OCI-LY1 (cell line): ENCODE results near the gene PTPMT1.
A peak's percentile ranks its signal among the peaks of the same experiment; 100 is the strongest.
"Not testable (repeated sequence)": the region's sequence is repeated elsewhere in the genome, so short reads cannot be mapped to it uniquely, and the experiment has no call there.

Experiments
- H2AFZ ChIP-seq: fragments of 200-600 bp; sonication (generic), shearing (Covaris generic); 2 replicates; pipeline ENCODE4 v1.6.0; 2014; ENCODE audit warnings: antibody characterized with exemption, mild to moderate bottlenecking, low read length
- H3F3A ChIP-seq: fragments of 200-600 bp; sonication (generic), shearing (Covaris generic); 2 replicates; pipeline ENCODE4 v1.6.0; 2014; ENCODE audit warnings: mild to moderate bottlenecking, antibody characterized with exemption, low read length, moderate library complexity; ENCODE audit not compliant: insufficient read depth
- H3K27ac ChIP-seq: fragments of 200-600 bp; sonication (generic); 2 replicates; pipeline ENCODE4 v1.5.1; 2014; ENCODE audit warnings: low read length, mixed run types, mild to moderate bottlenecking, low read depth; ENCODE audit not compliant: poor library complexity, severe bottlenecking
- H3K27me3 ChIP-seq: fragments of 200-600 bp; sonication (generic); 2 replicates; pipeline ENCODE4 v1.6.0; 2014; ENCODE audit warnings: antibody characterized with exemption, mild to moderate bottlenecking, low read length, moderate library complexity; ENCODE audit not compliant: insufficient read depth
- H3K36me3 ChIP-seq: fragments of 200-600 bp; sonication (generic); 2 replicates; pipeline ENCODE4 v1.6.1; 2014; ENCODE audit warnings: mild to moderate bottlenecking, antibody characterized with exemption, low read length, moderate library complexity, mixed read lengths; ENCODE audit not compliant: insufficient read depth
- H3K4me1 ChIP-seq: fragments of 200-600 bp; sonication (generic); 2 replicates; pipeline ENCODE4 v1.5.1; 2014; ENCODE audit warnings: mild to moderate bottlenecking, low read length, moderate library complexity; ENCODE audit not compliant: insufficient read depth, severe bottlenecking
- H3K4me2 ChIP-seq: fragments of 200-600 bp; sonication (generic), shearing (Covaris generic); 2 replicates; pipeline ENCODE4 v1.6.1; 2014; ENCODE audit warnings: low read length
- H3K4me3 ChIP-seq: fragments of 200-600 bp; sonication (generic); 2 replicates; pipeline ENCODE4 v1.5.1; 2014; ENCODE audit warnings: low read length, low read depth, mild to moderate bottlenecking, mixed read lengths; ENCODE audit not compliant: poor library complexity, severe bottlenecking
- H3K79me2 ChIP-seq: fragments of 200-600 bp; shearing (Covaris generic); 2 replicates; pipeline ENCODE4 v1.6.1; 2016; ENCODE audit warnings: mixed run types, low read length, mixed read lengths; ENCODE audit not compliant: insufficient read depth
- H3K9ac ChIP-seq: fragments of 200-600 bp; sonication (generic), shearing (Covaris generic); 2 replicates; pipeline ENCODE4 v1.6.1; 2014; ENCODE audit warnings: mild to moderate bottlenecking, low read length, mixed read lengths
- H3K9me2 ChIP-seq: fragments of 200-600 bp; sonication (generic), shearing (Covaris generic); 2 replicates; pipeline ENCODE4 v1.6.1; 2014; ENCODE audit warnings: low read depth, mild to moderate bottlenecking, low read length, mixed read lengths
- H3K9me3 ChIP-seq: fragments of 200-600 bp; shearing (Covaris generic); 2 replicates; pipeline ENCODE4 v1.6.1; 2014; ENCODE audit warnings: low read length, mixed read lengths
- H4K20me1 ChIP-seq: fragments of 200-600 bp; sonication (generic), shearing (Covaris generic); 2 replicates; pipeline ENCODE4 v1.6.0; 2016; ENCODE audit warnings: mild to moderate bottlenecking, low read length; ENCODE audit not compliant: insufficient read depth
- EZH2 ChIP-seq: fragments of 200-600 bp; sonication (generic), shearing (Covaris generic); IDR thresholded peaks from 2 replicates; pipeline ENCODE4 v1.8.0; 2017; ENCODE audit warnings: borderline replicate concordance, mixed run types, mild to moderate bottlenecking, antibody characterized with exemption, low read length, moderate library complexity, mixed read lengths
- TF ChIP-seq, protein P1 (sequence below): fragments of 200-600 bp; sonication (generic), shearing (Covaris generic); IDR thresholded peaks from 2 replicates; pipeline ENCODE4 v1.5.1; 2017; ENCODE audit warnings: mild to moderate bottlenecking, antibody characterized with exemption, low read length, moderate library complexity, mixed read lengths

The PTPMT1 gene

DNA sequence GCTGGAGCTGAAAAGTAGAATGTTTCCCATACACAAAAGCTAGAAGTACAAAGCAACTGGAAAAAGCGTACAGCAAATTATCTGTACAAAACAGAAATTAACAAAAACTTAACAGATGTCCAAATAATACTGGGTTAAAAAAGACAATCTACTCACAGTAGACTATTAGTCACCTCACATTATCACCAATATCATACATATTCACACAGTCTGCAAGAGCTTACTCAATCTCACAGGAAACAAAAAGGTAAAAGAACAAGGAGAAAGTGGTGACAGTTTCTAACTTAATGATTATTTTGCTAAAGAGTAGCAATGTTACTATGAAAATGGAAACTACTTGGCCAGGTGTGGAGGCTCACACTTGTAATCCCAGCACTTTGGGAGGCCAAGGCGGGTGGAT lies 24.3 kb upstream of the PTPMT1 start:
- H3K36me3 ChIP-seq, result peaks cover 15% of the 10 kb centered on the region
- no peak overlapping the region for H2AFZ ChIP-seq
- no peaks in the 10 kb centered on the region for H3K27me3 ChIP-seq
- H3K4me1 ChIP-seq, result peaks cover 50% of the 10 kb centered on the region
- peak overlapping the region; percentile 35 for H3K27ac ChIP-seq
- peak overlapping the region; percentile 0; the same call in 1 of the 2 replicates for H3K4me2 ChIP-seq
- H3K9me3 ChIP-seq, result no peaks in the 10 kb centered on the region
- no peaks in the 10 kb centered on the region for H3F3A ChIP-seq
- H3K4me3 ChIP-seq, result no peak overlapping the region
- TF ChIP-seq, protein P1, sequence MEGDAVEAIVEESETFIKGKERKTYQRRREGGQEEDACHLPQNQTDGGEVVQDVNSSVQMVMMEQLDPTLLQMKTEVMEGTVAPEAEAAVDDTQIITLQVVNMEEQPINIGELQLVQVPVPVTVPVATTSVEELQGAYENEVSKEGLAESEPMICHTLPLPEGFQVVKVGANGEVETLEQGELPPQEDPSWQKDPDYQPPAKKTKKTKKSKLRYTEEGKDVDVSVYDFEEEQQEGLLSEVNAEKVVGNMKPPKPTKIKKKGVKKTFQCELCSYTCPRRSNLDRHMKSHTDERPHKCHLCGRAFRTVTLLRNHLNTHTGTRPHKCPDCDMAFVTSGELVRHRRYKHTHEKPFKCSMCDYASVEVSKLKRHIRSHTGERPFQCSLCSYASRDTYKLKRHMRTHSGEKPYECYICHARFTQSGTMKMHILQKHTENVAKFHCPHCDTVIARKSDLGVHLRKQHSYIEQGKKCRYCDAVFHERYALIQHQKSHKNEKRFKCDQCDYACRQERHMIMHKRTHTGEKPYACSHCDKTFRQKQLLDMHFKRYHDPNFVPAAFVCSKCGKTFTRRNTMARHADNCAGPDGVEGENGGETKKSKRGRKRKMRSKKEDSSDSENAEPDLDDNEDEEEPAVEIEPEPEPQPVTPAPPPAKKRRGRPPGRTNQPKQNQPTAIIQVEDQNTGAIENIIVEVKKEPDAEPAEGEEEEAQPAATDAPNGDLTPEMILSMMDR, result no peak
- TF ChIP-seq EZH2, result no peak
- H4K20me1 ChIP-seq, result peaks cover 3% of the 10 kb centered on the region; the same call in 1 of the 2 replicates
- peaks cover 95% of the 10 kb centered on the region for H3K79me2 ChIP-seq
- no peaks in the 10 kb centered on the region for H3K9me2 ChIP-seq
- no peak overlapping the region for H3K9ac ChIP-seq

DNA sequence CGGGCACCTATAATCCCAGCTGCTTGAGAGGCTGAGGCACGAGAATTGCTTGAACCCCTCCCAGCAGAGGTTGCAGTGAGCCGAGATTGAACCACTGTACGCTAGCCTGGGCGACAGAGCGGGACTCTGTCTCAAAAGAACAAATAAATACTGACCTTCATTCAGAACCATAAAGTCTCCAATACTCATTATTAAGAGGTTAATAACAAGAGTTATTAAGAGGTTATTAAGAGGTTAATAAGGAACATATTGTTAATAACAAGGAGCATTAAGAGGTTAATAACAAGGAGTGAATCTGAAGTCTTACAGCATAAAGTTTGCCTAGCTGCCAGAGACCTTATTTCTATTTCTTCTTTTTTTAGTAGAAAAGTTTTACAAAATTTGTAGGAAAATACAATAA lies 20.1 kb upstream of the PTPMT1 start:
- Histone ChIP-seq H3K79me2 (peaks cover 94% of the 10 kb centered on the region), H3K9me2 (no peaks in the 10 kb centered on the region), H3K27me3 (no peaks in the 10 kb centered on the region), H3K27ac (no peak overlapping the region), H3K4me1 (peaks cover 44% of the 10 kb centered on the region), H3K36me3 (peaks cover 19% of the 10 kb centered on the region), H3F3A (no peaks in the 10 kb centered on the region), H4K20me1 (no peaks in the 10 kb centered on the region), H3K4me3 (no peak overlapping the region), H3K4me2 (no peak overlapping the region), H3K9me3 (no peaks in the 10 kb centered on the region), H3K9ac (no peak overlapping the region), H2AFZ (no peak overlapping the region)
- TF ChIP-seq EZH2, result no peak
- TF ChIP-seq, protein P1, result no peak

DNA sequence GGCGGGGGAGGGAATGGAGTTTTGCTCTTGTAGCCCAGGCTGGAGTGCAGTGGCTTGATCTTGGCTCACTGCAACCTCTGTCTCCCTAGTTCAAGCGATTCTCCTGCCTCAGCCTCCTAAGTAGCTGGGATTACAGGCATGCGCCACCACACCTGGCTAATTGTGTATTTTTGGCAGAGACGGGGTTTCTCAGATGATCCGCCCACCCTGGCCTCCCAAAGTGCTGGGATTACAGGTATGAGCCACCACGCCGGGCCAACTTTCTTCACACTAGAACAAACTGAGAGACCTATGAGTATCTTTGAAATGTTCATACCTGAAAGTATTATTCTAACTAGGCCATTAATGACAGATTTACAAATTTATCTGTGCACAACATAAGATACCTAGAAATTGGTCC lies 19.1 kb upstream of the PTPMT1 start:
- H3K4me3 ChIP-seq, H3K9ac ChIP-seq, H3K27me3 ChIP-seq, H3K27ac ChIP-seq, H3K9me3 ChIP-seq, H4K20me1 ChIP-seq, H3K4me2 ChIP-seq, H3K9me2 ChIP-seq, H3F3A ChIP-seq, H2AFZ ChIP-seq: not testable (repeated sequence)
- peaks cover 44% of the 10 kb centered on the region for H3K4me1 ChIP-seq
- peaks cover 19% of the 10 kb centered on the region for H3K36me3 ChIP-seq
- H3K79me2 ChIP-seq, result peaks cover 94% of the 10 kb centered on the region

DNA sequence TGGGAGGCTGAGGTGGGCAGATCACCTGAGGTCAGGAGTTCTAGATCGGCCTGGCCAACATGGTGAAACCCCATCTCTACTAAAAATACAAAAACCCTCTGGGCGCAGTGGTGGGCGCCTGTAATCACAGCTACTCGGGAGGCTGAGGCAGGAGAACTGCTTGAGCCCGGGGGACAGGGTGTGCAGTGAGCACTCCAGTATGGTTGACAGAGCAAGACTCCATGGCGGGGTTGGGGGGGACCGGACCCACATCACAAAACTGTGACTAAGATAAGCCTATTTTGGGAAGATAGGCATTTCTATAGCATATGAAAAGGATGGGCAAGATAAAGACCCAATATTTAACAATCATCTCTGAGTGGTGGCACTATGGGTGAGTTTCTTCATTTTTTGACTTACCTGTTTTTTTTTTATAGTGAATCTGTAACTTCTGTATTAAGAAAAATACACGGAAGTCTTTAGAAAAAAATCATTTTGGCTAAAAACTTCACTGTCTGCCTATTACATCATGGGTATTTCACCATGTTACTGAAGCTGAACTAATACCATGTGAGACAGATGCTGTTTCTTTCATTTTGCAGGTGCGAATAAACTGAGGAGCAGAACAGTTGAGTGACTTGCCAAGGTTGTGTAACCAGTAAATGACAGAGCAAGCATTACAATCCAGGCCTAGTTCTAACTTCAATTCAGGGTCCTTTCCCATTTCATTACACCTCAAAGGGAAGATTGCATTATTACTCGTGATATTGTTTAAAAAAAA lies 14.9 kb upstream of the PTPMT1 start:
- peaks cover 67% of the 10 kb centered on the region for H3K79me2 ChIP-seq
- peak overlapping the region; percentile 96; the same call in 1 of the 2 replicates for H3K9ac ChIP-seq
- peak overlapping the region; percentile 71 for H3K27ac ChIP-seq
- peaks cover 8% of the 10 kb centered on the region; the same call in 1 of the 2 replicates for H3F3A ChIP-seq
- H4K20me1 ChIP-seq, result no peaks in the 10 kb centered on the region
- H3K9me2 ChIP-seq, result no peaks in the 10 kb centered on the region
- H3K4me1 ChIP-seq, result peaks cover 37% of the 10 kb centered on the region
- no peaks in the 10 kb centered on the region for H3K27me3 ChIP-seq
- no peaks in the 10 kb centered on the region for H3K9me3 ChIP-seq
- H3K4me2 ChIP-seq, result peak overlapping the region; percentile 77
- H2AFZ ChIP-seq, result no peak overlapping the region
- TF ChIP-seq, protein P1, result no peak
- no peak for TF ChIP-seq EZH2
- peaks cover 12% of the 10 kb centered on the region; the same call in 1 of the 2 replicates for H3K36me3 ChIP-seq
- H3K4me3 ChIP-seq, result peak overlapping the region; percentile 97
